LNCaP clone FGC (cell line): ENCODE measurements around the gene ARHGEF40.

ENCODE experiments used
- DNase-seq: peaks from one replicate; pipeline ENCODE4 v3.0.0-alpha.2; 2011; ENCODE audit warnings: low read depth
- H3K4me3 ChIP-seq: 2 replicates; pipeline ENCODE4 v1.5.1; 2011; ENCODE audit warnings: mild to moderate bottlenecking, low read depth, low read length, control low read depth
- CTCF ChIP-seq: IDR thresholded peaks from 2 replicates; pipeline ENCODE4 v1.5.1; 2012; ENCODE audit warnings: mild to moderate bottlenecking; ENCODE audit not compliant: control insufficient read depth, insufficient read depth; ENCODE audit errors: extremely low read depth

ARHGEF40 gene

GRCh38 chr14:21043974-21044618, 26.0 kb upstream of the ARHGEF40 start:
- H3K4me3 ChIP-seq: no peak overlapping the region
- no peak for TF ChIP-seq CTCF
- no peak for DNase-seq

- DNase-seq: no peak
- H3K4me3 ChIP-seq: no peak overlapping the region
- TF ChIP-seq CTCF: no peak
These were observed 22.7 kb upstream of the ARHGEF40 start for GRCh38 chr14:21047378-21047781.

- H3K4me3 ChIP-seq: no peak overlapping the region
- no peak for DNase-seq
- TF ChIP-seq CTCF: no peak
These were observed 21.5 kb upstream of the ARHGEF40 start for GRCh38 chr14:21048638-21049037.

- H3K4me3 ChIP-seq: no peak overlapping the region
- DNase-seq: no peak
- TF ChIP-seq CTCF: no peak
These were observed 20.8 kb upstream of the ARHGEF40 start for GRCh38 chr14:21049271-21049673.

GRCh38 chr14:21050597-21050996, 19.5 kb upstream of the ARHGEF40 start:
- no peak for TF ChIP-seq CTCF
- no peak for DNase-seq
- H3K4me3 ChIP-seq: no peak overlapping the region

- no peak overlapping the region for H3K4me3 ChIP-seq
- TF ChIP-seq CTCF: no peak
- DNase-seq: no peak
These were observed 16.7 kb upstream of the ARHGEF40 start for GRCh38 chr14:21053184-21054122.
